PC-9 (cell line): ENCODE data around the gene ZFP82. TPM values are rescaled to one million over a fixed set of nuclear protein-coding genes. Genes with fewer than 3 reads are reported as not detected.

Source experiments
- BruUV-seq: library from RNA; stranded (reverse); fragments of 400-500 nt; replicated peaks from 2 replicates; lab custom pipeline; 2021; lab: Mats Ljungman, UMichigan
- CTCF ChIA-PET: fragments of 300-600 bp; sonication (Branson Sonifier 250); formaldehyde crosslinking; loops from one replicate; lab custom pipeline; 2022; ENCODE audit warnings: antibody characterized with exemption; lab: Charles Lee
- POLR2A ChIA-PET: fragments of 300-600 bp; sonication (Branson Sonifier 250); formaldehyde crosslinking; loops from one replicate; lab custom pipeline; 2022; ENCODE audit warnings: antibody characterized with exemption; ENCODE audit not compliant: unreplicated experiment; lab: Charles Lee
- DNase-seq, 2 experiments: peaks; one replicate each; pipeline versions ENCODE4 v3.0.0 to v3.0.0-alpha.2; 2015 to 2022; ENCODE audit warnings: mixed read lengths in 1 of 2
- H2AFZ ChIP-seq: fragments of 200-600 bp; sonication (generic); 2 replicates; pipeline ENCODE4 v1.8.1; 2017; ENCODE audit warnings: antibody characterized with exemption
- H3F3A ChIP-seq: fragments of 200-600 bp; sonication (generic); 2 replicates; pipeline ENCODE4 v1.8.1; 2017; ENCODE audit warnings: antibody characterized with exemption, mild to moderate bottlenecking, low read depth; ENCODE audit not compliant: insufficient read depth
- H3K27ac ChIP-seq: fragments of 200-600 bp; sonication (generic); 2 replicates; pipeline ENCODE4 v1.6.1; 2016; ENCODE audit warnings: mixed run types
- H3K27me3 ChIP-seq: fragments of 200-600 bp; sonication (generic); 2 replicates; pipeline ENCODE4 v1.6.1; 2016; ENCODE audit warnings: low read depth, mixed run types; ENCODE audit not compliant: insufficient read depth
- H3K36me3 ChIP-seq: fragments of 200-600 bp; sonication (generic); 2 replicates; pipeline ENCODE4 v1.6.1; 2016; ENCODE audit warnings: low read depth, mixed run types
- H3K4me1 ChIP-seq: fragments of 200-600 bp; sonication (generic); replicated peaks from 2 replicates; pipeline ENCODE4 v1.6.1; 2016; ENCODE audit warnings: mixed run types; ENCODE audit not compliant: insufficient read depth
- H3K4me2 ChIP-seq: fragments of 200-600 bp; sonication (generic); 2 replicates; pipeline ENCODE4 v1.6.1; 2017; ENCODE audit warnings: mixed run types
- H3K4me3 ChIP-seq: fragments of 200-600 bp; sonication (generic); 2 replicates; pipeline ENCODE4 v1.6.1; 2016; ENCODE audit warnings: mixed run types
- H3K79me2 ChIP-seq: fragments of 200-600 bp; sonication (generic); 2 replicates; pipeline ENCODE4 v1.6.1; 2017; ENCODE audit warnings: low read depth, mixed run types
- H3K9me2 ChIP-seq: fragments of 200-600 bp; sonication (generic); 2 replicates; pipeline ENCODE4 v1.8.1; 2017; ENCODE audit warnings: mild to moderate bottlenecking; ENCODE audit not compliant: insufficient read depth
- H3K9me3 ChIP-seq: fragments of 200-600 bp; sonication (generic); 2 replicates; pipeline ENCODE4 v1.8.1; 2016; ENCODE audit warnings: low read depth; ENCODE audit not compliant: insufficient read depth
- H4K20me1 ChIP-seq: fragments of 200-600 bp; sonication (generic); 2 replicates; pipeline ENCODE4 v1.8.1; 2017; ENCODE audit not compliant: insufficient read depth
- EZH2 ChIP-seq: fragments of 200-600 bp; sonication (generic); IDR thresholded peaks from 2 replicates; pipeline ENCODE4 v1.8.0; 2017; ENCODE audit warnings: antibody characterized with exemption, low read depth
- intact Hi-C: fragments of 100-400 bp; cut with micrococcal nuclease; formaldehyde crosslinking; loops from one replicate; pipeline ENCODE4 v1.10.0; 2022; ENCODE audit not compliant: unreplicated experiment
- total RNA-seq: library from RNA; stranded (reverse); gene quantifications from 2 replicates; pipeline ENCODE4 v1.2.3, GENCODE V29; 2021
- TF ChIP-seq, protein P1 (sequence below): fragments of 200-600 bp; sonication (generic); conservative IDR thresholded peaks from 2 replicates; pipeline ENCODE4 v1.6.1; 2017; ENCODE audit warnings: mixed run types, antibody characterized with exemption, mild to moderate bottlenecking, moderate library complexity

The ZFP82 gene
- total RNA-seq, 1 experiment from 2014 or later: 1.9 TPM

DNA sequence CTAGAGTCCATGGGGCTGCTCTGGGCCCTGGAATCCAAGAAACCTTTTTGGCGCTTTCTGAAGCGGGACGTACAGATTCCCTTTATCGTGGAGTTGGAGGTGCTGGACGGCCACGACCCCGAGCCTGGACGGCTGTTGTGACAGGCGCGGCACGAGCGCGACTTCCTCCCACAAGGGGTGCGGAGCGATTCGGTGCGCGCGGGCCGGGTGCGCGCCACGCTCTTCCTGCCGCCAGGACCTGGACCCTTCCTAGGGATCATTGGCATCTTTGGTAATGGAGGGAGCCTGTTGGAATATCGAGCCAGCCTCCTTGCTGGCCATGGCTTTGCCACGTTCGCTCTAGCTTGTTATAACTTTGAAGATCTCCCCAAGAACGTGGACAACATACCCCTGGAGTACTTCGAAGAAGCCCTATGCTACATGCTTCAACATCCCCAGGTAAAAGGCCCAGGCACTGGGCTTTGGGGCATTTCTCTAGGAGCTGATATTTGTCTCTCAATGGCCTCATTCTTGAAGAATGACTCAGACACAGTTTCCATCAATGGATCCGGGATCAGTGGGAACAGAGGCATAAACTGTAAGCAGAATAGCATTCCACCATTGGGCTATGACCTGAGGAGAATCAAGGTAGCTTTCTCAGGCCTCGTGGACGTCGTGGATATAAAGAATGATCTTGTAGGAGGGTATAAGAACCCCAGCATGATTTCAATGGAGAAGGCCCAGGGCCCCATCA is 3.5 kb upstream of the ZFP82 start:
- Histone ChIP-seq H3K27ac (no peak overlapping the region), H3K9me2 (no peaks in the 10 kb centered on the region), H3F3A (no peaks in the 10 kb centered on the region), H2AFZ (no peak overlapping the region), H3K9me3 (peaks cover 5% of the 10 kb centered on the region), H3K79me2 (no peaks in the 10 kb centered on the region), H3K4me2 (no peak overlapping the region), H4K20me1 (no peaks in the 10 kb centered on the region), H3K4me3 (no peak overlapping the region), H3K4me1 (no peaks in the 10 kb centered on the region), H3K36me3 (no peaks in the 10 kb centered on the region), H3K27me3 (peaks cover 25% of the 10 kb centered on the region)
- DNase-seq: no peak
- TF ChIP-seq EZH2: no peak
- TF ChIP-seq, protein P1, sequence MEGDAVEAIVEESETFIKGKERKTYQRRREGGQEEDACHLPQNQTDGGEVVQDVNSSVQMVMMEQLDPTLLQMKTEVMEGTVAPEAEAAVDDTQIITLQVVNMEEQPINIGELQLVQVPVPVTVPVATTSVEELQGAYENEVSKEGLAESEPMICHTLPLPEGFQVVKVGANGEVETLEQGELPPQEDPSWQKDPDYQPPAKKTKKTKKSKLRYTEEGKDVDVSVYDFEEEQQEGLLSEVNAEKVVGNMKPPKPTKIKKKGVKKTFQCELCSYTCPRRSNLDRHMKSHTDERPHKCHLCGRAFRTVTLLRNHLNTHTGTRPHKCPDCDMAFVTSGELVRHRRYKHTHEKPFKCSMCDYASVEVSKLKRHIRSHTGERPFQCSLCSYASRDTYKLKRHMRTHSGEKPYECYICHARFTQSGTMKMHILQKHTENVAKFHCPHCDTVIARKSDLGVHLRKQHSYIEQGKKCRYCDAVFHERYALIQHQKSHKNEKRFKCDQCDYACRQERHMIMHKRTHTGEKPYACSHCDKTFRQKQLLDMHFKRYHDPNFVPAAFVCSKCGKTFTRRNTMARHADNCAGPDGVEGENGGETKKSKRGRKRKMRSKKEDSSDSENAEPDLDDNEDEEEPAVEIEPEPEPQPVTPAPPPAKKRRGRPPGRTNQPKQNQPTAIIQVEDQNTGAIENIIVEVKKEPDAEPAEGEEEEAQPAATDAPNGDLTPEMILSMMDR: no peak
- POLR2A ChIA-PET: interaction anchor here (0.7 kb wide), 1 partner anchor 429 kb away, joined by 5 read pairs; the partner anchor contains the start of gene ZNF345
- intact Hi-C loops: no loop called here
- CTCF ChIA-PET: no interaction called here
- BruUV-seq: no TSS peak

DNA sequence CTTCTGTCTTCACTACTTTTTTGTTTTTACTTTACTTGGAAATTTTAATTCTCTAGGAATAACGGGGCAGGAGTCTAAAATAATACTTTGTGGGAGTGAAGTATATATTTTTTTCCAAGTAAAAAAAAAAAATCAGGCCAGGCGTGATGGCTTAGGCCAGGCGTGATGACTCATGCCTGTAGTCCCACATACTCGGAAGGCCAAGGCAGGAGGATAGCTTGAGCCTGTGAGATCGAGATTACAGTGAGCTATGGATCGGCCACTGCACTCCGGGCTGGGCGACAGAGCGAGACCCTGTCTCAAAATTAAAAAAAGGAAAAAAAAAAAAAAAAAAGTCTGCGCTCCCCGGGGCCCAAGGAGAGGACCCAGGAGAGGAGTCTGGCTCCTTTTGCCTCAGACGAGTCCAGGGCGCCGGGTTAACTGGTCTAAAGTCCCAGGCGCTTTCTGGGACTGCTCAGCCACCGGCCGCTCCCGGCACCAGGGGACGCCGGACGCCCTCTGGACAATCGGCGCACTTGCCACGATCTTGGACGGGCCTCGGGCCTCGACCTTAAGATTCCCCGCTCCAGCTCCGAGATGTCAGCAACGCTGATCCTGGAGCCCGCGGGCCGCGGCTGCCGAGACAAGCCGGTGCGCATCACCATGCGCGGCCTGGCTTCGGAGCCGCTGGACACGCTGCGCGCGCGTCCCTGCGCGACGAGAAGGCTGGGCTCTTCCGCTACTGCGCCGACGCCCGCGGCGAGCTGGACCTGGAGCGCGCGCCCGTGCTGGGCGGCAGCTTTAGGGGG is 2.7 kb upstream of the ZFP82 start:
- Histone ChIP-seq H3K79me2 (no peaks in the 10 kb centered on the region), H3K27ac (no peak overlapping the region), H3K36me3 (no peaks in the 10 kb centered on the region), H3K9me3 (peaks cover 5% of the 10 kb centered on the region), H3K27me3 (peaks cover 18% of the 10 kb centered on the region), H2AFZ (no peak overlapping the region), H3K4me3 (no peak overlapping the region), H3F3A (no peaks in the 10 kb centered on the region), H4K20me1 (no peaks in the 10 kb centered on the region), H3K9me2 (no peaks in the 10 kb centered on the region), H3K4me2 (no peak overlapping the region), H3K4me1 (no peaks in the 10 kb centered on the region)
- intact Hi-C loops: no loop called here
- no peak for DNase-seq
- no TSS peak for BruUV-seq
- ChIA-PET CTCF (no interaction called here), POLR2A (interaction anchor here (0.6 kb wide), 1 partner anchor 1570 kb away, joined by 3 read pairs; no protein-coding TSS in a partner anchor)
- TF ChIP-seq, protein P1: no peak
- TF ChIP-seq EZH2: no peak

DNA sequence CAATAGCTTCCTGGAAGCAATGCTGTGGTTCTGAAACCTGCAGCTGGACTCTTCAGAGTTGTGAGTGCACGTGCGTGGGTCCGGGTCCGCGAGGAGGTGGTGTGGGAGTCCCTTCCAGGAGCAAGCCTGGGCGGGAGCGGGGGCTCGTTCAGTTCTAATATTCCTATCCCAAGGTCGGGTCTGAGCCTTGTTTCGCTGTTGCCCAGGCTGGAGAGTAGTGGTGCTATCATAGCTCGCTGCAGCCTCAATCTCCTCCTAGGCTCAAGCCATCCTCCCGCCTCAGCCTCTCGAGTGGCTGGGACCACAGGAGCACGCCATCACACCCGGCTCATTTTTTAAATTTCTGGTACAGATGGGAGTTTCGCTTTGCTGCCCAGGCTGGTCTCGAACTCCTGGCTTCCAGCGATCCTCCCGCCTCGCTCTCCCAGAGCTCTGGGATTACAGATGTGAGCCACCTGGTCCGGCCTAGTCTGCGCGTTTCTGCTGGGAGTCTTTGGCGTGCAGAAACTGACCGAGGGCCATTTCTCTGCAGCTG is 625 bp downstream of the ZFP82 start:
- no peak overlapping the region for H3K27ac ChIP-seq
- POLR2A ChIA-PET: no interaction called here
- no peaks in the 10 kb centered on the region for H3K79me2 ChIP-seq
- no peaks in the 10 kb centered on the region; the same call in none of the 2 replicates for H3K9me3 ChIP-seq
- no peak for DNase-seq
- peak overlapping the region; percentile 53 for H3K4me2 ChIP-seq
- TF ChIP-seq, protein P1: no peak
- TF ChIP-seq EZH2: no peak
- intact Hi-C loops: no loop called here
- H3K9me2 ChIP-seq: no peaks in the 10 kb centered on the region
- BruUV-seq: TSS peak; percentile 43
- H3K27me3 ChIP-seq: no peaks in the 10 kb centered on the region
- no peaks in the 10 kb centered on the region for H3K4me1 ChIP-seq
- H3K36me3 ChIP-seq: no peaks in the 10 kb centered on the region
- no peaks in the 10 kb centered on the region for H4K20me1 ChIP-seq
- CTCF ChIA-PET: no interaction called here
- peak overlapping the region; percentile 72 for H2AFZ ChIP-seq
- no peaks in the 10 kb centered on the region for H3F3A ChIP-seq
- H3K4me3 ChIP-seq: peak overlapping the region; percentile 51
